Renal cortex interstitium (tissue), 11 donors: Measurements from ENCODE around the gene NCOA7. TPM values are rescaled to one million over a fixed set of nuclear protein-coding genes. Genes with fewer than 3 reads are reported as not detected.
"Not testable (repeated sequence)": the region's sequence is repeated elsewhere in the genome, so short reads cannot be mapped to it uniquely, and the experiment has no call there.

Experiments used
- DNase-seq, 11 donors: peaks; one replicate each; pipeline ENCODE4 v3.0.0-alpha.2; 2013; ENCODE audit warnings: low read depth in 9 of 11, low spot score in 4 of 11; ENCODE audit errors: extremely low read depth in 1 of 11
- polyA plus RNA-seq, 3 donors: library from polyadenylated mRNA; unstranded; fragments of 120-200 nt; gene quantifications; one replicate each; pipeline ENCODE4 v1.2.1, GENCODE V29; 2013; ENCODE audit not compliant: insufficient read length in 3 of 3

The NCOA7 gene
- polyA plus RNA-seq, 3 donors = 41.2 to 55.2 (median 47.1) TPM

DNA sequence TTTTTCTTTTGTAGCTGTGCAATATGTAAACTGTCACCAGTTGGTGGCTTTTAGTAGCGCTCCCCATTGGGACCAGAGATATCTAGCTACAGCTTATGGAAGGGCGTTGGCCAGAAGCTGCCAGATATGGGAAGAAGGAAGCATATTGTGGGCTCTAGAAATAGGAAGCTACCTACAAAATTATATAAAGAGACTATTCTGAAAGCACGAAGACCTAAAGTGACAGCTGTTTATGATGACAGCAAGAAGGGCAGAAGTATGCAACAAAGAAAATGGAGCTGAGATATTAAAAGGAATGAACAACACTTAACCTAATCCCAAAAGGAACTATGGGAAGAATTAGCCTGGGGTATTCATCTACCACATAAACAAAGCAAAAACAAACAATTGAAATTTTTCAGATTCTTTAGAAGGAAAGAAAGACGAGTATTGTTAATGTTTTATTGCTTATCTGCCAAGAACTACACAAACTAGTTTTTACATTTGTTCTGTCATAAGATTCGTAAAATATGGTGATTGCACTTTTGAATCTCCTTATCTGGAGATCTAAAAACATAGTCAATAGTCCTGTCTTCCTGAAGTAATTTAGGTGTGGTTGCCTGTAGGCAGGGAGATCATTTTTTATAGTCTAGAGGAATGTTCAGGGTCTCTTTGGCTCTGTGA, 81.6 kb downstream of the NCOA7 start:
- DNase-seq = no peak

DNA sequence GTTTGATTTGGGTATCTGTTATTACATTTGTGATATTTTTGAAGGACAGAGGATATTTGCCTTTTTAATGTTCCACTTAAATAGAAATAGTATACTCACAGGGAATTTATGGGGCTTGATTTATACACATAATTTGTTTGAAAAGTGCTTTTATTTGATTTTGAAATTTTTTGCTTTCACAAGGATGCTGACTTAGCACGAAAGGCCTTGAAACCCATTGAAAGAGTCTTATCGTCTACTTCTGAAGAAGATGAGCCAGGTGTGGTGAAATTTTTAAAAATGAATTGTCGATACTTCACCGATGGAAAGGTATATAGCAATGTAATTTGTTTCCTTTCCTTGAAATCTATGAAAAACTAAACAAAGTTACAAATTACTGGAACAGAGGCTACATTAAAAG, 91.5 kb downstream of the NCOA7 start:
- no peak for DNase-seq

DNA sequence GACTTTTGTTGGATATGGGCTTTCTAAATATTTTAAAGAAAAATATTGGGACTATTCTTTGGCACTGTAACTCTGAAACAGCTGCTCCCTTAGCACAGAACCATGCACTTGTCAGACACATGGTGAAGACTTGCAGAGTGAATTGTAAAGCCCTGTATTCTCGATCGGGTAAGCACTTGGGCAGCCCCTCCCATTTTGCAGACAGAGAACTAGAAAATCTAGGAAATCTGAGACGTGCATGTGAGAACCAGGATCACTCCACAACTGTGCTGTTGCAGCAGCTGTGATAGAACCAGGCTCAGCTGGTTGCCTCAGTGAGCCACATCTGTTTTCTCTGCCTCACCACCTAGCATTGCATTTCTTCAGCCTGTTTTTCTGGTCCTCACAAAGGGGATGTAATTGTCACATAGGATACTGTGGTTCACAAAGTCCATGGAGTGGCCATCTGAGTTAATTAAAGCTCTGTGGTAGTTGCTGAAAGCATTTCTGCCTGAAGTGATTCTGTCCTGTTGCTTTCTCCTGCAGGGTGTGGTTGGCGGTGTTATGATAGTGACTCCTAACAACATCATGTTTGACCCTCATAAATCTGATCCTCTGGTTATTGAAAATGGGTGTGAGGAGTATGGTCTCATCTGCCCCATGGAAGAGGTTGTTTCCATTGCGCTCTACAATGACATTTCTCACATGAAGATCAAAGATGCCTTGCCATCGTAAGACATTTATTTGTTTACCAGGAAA, 94.0 kb downstream of the NCOA7 start:
- no peak for DNase-seq

DNA sequence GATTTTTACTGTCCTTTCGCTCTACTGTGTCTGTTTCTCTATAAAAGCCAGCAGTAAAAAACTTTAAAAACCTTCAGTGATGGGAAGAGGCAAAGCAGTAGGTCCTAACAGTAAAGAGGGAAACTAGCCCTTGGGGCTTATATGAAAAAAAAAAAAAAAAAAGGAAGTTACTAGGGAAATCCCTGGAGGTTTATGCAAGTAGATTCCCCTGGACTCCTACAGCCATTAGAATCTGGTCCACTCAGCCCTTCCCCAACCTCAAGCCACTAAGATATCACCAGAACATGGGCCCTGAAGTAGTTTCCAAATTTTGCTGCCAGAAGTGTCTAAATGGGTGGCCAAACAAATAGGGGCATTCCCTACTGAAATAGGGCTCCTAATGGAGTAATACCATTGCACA, 95.3 kb downstream of the NCOA7 start:
- DNase-seq = no peak

DNA sequence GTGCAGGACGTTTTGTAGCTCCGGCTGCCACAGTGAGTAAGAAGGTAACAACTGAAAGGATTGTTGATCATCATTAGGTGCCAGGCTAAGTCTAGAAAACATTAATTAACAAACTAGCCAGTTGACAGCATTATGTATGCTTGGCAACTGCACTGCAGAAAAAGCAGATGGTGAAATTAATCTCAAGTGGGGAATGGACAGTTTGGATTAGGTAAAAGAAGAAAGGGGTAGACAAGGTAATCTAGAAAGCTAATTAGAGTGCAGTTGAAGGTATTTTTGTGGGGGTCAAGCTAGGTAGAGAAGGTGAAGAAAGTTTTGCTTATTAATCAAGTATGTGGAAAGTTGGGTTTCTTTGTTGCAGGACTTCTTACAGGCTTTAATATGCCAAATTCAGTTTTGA, 96.2 kb downstream of the NCOA7 start:
- DNase-seq = no peak

DNA sequence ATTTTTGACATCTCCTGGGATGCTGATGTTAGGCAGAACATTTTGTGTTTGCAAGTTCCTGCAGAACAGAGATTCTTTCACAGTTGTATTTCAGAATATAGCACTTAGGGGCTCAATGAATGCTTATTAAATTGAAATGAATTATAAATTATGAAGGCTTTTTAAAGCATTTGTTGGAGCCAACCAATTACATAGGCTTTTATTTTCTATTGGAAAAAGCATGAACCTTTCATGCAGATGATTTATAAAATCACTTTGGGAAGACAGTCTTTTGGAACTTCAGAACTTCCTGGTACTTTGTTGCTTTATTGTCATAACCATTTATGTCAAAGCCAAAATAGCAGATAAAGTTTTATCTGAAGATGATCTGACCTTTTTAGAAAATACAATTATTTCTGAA, 96.6 kb downstream of the NCOA7 start:
- no peak for DNase-seq

DNA sequence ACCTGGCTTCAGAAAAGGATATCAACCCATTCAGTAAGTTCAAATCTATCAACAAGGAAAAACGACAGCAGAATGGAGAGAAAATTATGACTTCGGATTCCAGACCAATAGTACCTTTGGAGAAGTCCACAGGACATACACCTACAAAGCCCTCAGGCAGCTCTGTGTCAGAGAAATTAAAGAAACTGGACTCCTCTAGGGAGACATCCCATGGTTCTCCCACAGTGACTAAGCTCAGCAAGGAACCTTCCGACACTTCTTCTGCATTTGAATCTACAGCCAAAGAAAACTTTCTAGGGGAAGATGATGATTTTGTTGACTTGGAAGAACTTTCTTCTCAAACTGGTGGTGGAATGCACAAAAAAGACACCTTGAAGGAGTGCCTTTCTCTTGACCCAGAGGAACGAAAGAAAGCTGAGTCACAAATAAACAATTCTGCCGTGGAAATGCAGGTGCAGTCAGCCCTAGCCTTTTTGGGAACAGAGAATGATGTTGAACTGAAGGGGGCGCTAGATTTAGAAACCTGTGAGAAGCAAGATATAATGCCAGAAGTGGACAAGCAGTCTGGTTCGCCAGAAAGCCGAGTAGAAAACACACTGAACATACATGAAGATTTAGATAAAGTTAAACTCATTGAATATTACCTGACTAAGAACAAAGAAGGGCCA, 98.4 kb downstream of the NCOA7 start:
- DNase-seq = no peak

DNA sequence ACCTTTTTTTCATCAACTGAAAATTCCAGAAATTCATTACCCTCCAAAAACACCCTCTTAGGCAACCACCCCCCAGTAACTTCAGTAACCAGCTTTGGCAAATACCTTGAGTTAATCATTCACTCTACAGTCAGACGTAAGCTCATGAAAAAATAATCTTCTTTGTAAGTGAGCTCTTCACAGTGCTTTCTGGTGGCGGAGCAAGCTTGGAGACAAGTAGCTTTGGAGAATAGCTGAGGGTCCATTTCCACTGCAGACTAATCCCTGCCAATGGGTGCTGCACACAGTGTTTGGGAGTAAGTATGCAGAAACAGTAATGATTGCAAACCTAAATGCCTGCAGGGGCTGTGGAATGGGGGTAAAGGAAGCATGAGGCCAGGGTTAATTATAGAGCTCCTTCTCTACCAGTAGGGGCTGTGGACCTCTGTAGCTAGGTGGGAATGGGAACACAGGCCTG, 109.0 kb downstream of the NCOA7 start:
- no peak for DNase-seq

DNA sequence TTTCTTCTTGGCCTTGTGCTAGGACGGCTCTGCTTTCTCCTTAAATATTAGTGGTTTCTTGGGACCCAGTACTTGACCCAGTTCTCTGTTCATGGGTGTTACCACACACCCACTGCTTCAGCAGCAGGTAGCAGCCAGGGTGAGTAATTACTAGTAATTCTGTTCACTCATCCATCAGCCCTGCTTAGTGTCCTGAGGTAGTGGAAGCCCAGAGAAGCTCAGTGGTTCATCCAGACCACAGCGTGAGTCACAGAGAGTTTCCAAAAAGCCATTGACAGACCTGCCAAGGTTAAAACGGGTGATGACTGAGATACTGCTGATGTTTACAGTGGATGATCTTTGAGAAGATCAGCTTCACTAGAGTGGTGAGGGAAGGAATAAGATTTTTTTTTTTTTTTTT, 114.1 kb downstream of the NCOA7 start:
- DNase-seq = no peak

DNA sequence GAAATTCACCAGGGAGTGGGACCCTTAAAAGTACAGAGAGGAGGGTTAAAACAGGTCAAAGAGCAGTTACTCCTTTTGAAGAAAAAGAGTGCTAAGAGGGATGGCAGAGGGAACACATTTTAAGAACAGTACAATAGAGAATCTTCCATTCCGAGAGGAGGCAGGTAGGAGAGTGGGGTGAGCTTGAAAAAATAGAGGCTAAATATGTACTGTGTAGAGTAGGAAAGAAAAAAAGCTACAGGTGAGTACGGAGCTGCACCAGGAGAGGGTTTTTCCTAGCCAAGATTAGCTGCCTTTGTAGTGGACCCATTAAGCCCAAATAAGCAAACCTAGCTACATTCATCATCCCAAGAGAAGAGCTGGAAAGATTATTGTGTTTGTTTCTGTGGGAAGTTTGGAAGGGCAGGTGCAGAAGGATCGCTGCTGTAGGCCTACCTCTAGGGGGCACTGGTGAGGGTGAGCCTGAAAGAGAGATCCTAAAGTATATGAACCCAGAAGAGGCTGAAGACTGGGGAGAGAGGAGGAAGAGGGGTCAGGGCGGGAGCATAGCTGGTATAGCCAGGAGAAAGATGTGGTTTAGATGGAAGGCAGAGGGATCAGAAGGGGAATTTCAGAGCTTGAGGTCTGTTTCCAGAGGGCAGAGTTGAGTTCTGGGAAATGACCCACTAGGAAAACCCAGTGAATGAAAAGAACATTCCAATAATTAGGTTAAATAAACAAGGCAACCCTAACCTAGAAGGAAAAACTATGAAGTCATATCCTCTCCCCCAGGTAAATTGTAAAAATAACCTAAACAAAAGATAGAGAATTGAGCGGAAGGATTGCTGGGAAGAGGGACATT, 115.6 kb downstream of the NCOA7 start:
- no peak for DNase-seq

DNA sequence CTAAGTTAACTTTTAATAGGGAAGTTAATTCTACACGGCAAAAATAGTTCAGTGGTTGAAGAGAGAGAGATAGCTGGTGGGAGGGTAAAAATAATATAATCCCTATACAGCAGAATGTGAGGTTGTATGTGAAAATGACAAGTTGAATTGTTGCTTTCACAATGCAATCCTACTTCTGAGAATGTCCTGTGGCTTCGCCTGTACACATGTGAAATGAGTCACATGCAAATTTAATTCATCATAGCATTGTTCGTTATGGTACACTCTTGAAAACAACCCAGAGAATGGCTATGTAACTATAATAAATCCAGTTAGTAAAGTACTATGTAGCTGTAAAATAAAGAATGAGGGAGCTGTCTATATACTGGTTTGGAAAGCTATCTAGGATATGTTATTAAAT, 119.8 kb downstream of the NCOA7 start:
- DNase-seq = no peak

DNA sequence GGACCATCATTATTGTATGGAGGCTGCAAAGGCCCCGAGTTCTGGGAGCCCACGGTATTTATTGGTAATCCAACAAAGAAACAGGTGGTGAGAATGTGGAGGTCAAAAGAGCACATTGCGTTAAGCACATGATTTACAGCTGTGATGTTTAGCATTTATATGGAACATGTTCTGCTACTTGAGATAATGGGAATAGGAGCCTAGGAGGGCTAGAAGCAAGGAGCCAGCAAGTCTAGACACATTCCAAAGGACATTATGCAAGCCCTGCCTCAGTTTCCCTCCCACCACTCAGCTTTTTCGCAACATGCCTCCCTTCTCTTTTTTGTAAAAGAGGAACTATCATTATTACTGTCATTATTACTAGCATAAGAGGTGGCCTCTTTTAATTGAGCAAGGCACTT, 120.3 kb downstream of the NCOA7 start:
- not testable (repeated sequence) for DNase-seq

DNA sequence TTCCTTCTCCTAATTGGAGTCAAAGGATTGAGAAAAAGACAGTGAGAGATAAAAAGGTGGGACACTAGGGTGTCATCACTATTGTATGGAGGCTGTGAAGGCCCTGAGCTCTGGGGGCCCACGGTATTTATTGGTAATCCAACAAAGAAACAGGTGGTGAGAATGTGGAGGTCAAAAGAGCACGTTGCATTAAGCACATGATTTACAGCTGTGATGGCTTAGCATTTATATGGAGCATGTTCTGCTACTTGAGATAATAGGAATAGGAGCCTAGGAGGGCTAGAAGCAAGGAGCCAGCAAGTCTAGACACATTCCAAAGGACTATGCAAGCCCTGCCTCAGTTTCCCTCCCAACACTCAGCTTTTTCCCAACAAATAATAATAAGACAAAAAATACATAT, 121.7 kb downstream of the NCOA7 start:
- not testable (repeated sequence) for DNase-seq

DNA sequence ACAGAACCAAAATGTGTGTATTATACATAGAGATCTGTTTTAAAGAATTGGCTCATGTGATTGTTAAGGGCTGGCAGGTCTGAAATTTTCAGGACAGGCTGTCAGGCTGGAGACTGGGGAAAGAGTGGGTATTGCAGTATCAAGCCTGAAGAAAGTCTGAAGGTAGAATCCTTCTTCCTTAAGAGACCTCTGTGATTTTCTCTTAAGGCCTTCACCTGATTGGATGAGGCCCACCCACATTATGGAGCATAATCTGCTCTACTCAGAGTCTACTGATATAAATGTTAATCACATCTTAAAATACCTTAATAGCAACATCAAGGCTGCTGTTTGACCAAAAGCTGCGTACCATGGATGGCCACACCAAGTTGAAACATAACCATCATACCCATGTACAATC, 122.4 kb downstream of the NCOA7 start:
- no peak for DNase-seq

DNA sequence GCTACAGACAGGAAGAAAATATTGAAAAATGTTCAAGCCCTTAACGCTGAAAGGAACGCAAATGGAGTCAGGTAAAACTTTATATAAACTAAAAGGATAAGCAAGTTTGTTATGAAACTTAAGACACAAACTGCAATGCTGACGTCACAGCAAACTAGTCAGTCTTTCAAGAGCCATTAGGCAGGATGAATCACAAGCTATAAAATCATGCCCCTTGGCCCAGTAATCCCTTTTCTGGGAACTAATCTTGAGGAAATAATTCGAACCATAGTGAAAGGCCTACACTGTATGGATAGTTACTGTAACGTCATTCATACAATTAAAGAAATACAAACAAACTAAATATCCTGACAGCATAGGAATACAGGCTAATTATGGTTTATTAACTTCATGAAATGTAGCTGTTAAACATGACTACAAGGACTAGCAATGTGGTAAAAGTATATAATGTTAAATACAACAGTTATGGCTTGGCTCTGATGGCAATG, 123.1 kb downstream of the NCOA7 start:
- no peak for DNase-seq

DNA sequence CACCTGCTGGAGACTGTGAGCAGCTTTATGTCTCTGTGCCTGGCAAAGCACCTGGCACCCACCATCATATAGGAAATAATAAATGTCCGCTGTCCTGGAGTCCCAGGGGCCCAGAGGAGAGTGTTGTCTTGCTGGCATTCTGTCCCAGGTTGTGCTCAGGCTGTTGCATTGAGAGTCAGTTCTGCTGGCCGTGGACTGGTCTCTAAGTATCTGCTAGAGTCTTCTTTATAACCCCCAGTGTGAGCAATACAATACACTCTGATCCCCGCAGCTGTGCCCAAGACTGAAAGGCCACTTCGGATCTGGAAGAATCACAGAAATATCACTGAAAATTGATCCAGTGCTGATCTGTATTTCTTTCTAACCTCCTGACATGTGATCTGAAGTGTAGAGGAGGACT, 127.5 kb downstream of the NCOA7 start:
- no peak for DNase-seq

DNA sequence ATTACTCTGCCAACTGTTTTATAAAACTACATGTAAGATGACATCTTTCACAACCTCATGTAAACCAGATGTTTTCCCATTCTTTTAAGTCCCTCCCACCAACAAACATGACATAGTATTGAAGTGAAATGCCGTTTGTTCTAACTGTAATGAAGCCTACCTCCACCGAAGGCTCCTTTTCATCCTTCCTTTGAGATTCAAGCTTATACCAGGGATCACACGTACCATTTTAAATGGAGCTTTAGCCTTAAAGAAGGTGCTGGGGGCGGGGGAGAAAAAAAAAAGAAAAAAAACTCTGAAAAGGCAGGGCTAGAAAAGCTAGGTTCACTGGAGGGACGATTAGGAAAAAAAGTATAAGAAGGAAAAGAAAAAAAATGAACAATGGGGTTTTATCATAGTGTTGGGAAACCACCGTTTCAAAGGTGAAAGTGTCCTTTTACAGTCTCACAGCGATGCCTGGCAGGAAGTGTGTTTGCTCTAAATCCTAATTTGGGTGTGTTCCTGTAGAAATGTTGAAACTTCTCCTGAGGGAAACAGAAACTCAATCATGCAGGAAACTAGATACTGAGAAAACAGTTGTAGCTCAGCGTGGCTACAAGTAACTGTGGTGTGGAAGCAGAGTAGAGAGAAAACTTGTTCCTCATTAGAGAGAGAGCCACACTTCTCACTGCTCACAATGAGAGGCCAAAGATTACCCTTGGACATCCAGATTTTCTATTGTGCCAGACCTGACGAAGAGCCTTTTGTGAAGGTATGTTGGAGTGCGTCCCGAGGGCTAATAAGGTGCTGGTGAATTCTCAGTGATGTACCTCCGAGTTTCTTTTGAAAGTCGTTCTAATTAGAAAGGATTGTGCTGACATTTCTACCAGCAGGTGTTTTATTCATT, 128.2 kb downstream of the NCOA7 start:
- peak in 10 of 11 donors; percentile 44 to 85 (median 64) for DNase-seq

DNA sequence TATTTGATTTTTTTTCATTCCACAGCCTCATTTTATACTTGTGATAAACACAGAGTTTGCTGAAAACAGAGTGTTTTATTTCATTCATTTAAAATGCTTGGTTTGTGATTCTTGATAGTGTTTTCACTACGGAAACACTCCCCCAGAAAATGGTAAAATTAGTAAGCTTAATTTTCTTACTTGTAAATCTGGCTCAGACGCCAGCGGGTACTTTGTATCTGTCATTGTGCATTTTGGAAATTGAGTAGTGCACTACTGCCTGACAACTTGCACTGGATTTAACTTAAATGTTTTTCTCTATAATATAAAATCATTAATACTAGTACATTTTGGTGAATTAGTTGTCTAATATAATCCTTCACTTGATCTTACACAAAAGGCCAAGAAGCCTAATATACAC, 128.9 kb downstream of the NCOA7 start:
- no peak for DNase-seq
